PC-3 (cell line): Measurements from ENCODE around the gene CIROP. TPM values are rescaled to one million over a fixed set of nuclear protein-coding genes. Genes with fewer than 3 reads are reported as not detected.

Experiments used
- ATAC-seq: fragments of 200-7000 bp; cut with Tn5 transposase; 2 replicates; pipeline ENCODE4 v1.9.1; 2020; ENCODE audit warnings: mild to moderate bottlenecking, moderate library complexity
- BruUV-seq: library from RNA; stranded (reverse); fragments of 400-500 nt; replicated peaks from 2 replicates; lab custom pipeline; 2021; lab: Mats Ljungman, UMichigan
- CTCF ChIA-PET: fragments of 300-600 bp; sonication (Branson Sonifier 250); formaldehyde crosslinking; loops from one replicate; lab custom pipeline; 2022; ENCODE audit warnings: antibody characterized with exemption; lab: Charles Lee
- POLR2A ChIA-PET: fragments of 300-600 bp; sonication (Branson Sonifier 250); formaldehyde crosslinking; loops from one replicate; lab custom pipeline; 2022; ENCODE audit warnings: antibody characterized with exemption; ENCODE audit not compliant: unreplicated experiment; lab: Charles Lee
- DNase-seq: peaks from one replicate; pipeline ENCODE4 v3.0.0-alpha.2; 2015
- H2AFZ ChIP-seq: fragments of 300-600 bp; sonication (generic); 2 replicates; pipeline ENCODE4 v1.6.0; 2016; ENCODE audit warnings: antibody characterized with exemption, low read length
- H3F3A ChIP-seq: fragments of 300-600 bp; sonication (generic); one replicate; pipeline ENCODE4 v1.6.0; 2017; ENCODE audit warnings: antibody characterized with exemption, low read length, control low read depth, mild to moderate bottlenecking; ENCODE audit not compliant: unreplicated experiment
- H3K27ac ChIP-seq: fragments of 300-600 bp; sonication (generic); 2 replicates; pipeline ENCODE4 v1.5.1; 2016; ENCODE audit warnings: mild to moderate bottlenecking, low read length
- H3K27me3 ChIP-seq: fragments of 300-600 bp; sonication (generic); 2 replicates; pipeline ENCODE4 v1.6.1; 2016; ENCODE audit warnings: low read length, mixed read lengths
- H3K36me3 ChIP-seq: fragments of 300-600 bp; sonication (generic); 2 replicates; pipeline ENCODE4 v1.6.1; 2016; ENCODE audit warnings: low read depth, mixed run types, low read length, mixed read lengths
- H3K4me1 ChIP-seq: fragments of 300-600 bp; sonication (generic); 2 replicates; pipeline ENCODE4 v1.5.1; 2016; ENCODE audit warnings: low read length; ENCODE audit not compliant: insufficient read depth
- H3K4me2 ChIP-seq: fragments of 300-600 bp; sonication (generic); 2 replicates; pipeline ENCODE4 v1.6.0; 2016; ENCODE audit warnings: low read length
- H3K4me3 ChIP-seq: fragments of 300-600 bp; sonication (generic); 2 replicates; pipeline ENCODE4 v1.5.1; 2016; ENCODE audit warnings: mild to moderate bottlenecking, low read length, mixed read lengths
- H3K79me2 ChIP-seq: fragments of 300-600 bp; sonication (generic); 2 replicates; pipeline ENCODE4 v1.6.1; 2017; ENCODE audit warnings: low read length, mixed read lengths
- H3K9ac ChIP-seq: fragments of 300-600 bp; sonication (generic); 2 replicates; pipeline ENCODE4 v1.6.0; 2016; ENCODE audit warnings: mild to moderate bottlenecking, low read length
- H3K9me2 ChIP-seq: fragments of 300-600 bp; sonication (generic); replicated peaks from 2 replicates; pipeline ENCODE4 v1.6.1; 2016; ENCODE audit warnings: mixed run types, low read length, mixed read lengths
- H3K9me3 ChIP-seq: fragments of 300-600 bp; sonication (generic); 2 replicates; pipeline ENCODE4 v1.6.1; 2016; ENCODE audit warnings: low read length, mixed read lengths
- H4K20me1 ChIP-seq: fragments of 300-600 bp; sonication (generic); 2 replicates; pipeline ENCODE4 v1.6.1; 2016; ENCODE audit warnings: low read length, mixed read lengths
- EZH2 ChIP-seq: fragments of 300-600 bp; sonication (generic); IDR thresholded peaks from one replicate; pipeline ENCODE4 v1.6.1; 2017; ENCODE audit warnings: antibody characterized with exemption, mild to moderate bottlenecking, low read length; ENCODE audit not compliant: unreplicated experiment
- EZH2phosphoT487 ChIP-seq: fragments of 300-600 bp; sonication (generic); IDR thresholded peaks from 2 replicates; pipeline ENCODE4 v1.6.1; 2018; ENCODE audit warnings: mild to moderate bottlenecking, antibody characterized with exemption, low read length, borderline replicate concordance
- intact Hi-C: fragments of 100-400 bp; cut with micrococcal nuclease; formaldehyde crosslinking; loops from 2 replicates; pipeline ENCODE4 v1.9.0; 2023
- total RNA-seq: library from RNA; depleted of rRNA; stranded (reverse); fragments of >200 nt; gene quantifications from 2 replicates; pipeline ENCODE4 v1.2.3, GENCODE V29; 2014
- TF ChIP-seq, protein P1 (sequence below): fragments of 300-600 bp; sonication (generic); conservative IDR thresholded peaks from 2 replicates; pipeline ENCODE4 v1.5.1; 2017; ENCODE audit warnings: antibody characterized with exemption, low read depth, mild to moderate bottlenecking, low read length

Gene CIROP
- total RNA-seq, 1 experiment from 2014 or later = not detected

DNA sequence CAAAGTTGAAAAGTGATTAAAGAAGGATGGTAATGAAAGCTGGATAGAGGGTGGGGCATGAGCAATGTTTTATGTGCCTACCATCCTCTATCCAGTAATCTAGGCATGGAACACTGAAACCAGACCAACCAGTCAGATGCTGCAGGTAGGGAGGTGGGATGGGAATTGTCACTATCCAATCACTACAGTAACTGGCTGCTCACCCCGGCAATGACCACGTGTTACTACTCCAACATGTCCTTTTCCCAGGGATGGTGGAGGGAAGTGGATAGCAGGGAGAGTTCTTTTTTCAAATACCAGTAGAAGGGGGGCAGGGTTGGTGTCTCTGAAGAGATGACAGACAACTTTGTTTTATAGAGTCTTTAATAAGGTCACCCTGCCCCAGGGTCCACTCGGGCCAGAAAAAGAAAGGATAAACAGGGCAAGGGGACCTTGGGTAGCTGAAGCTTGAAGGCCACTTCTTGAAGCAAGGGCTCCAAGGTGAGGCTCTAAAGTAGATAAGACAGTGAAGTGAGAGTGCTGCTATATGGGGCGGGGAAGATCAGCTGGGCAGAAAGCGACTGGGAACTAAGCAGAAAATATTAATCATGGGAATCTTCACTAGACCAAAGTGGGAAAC is 32.8 kb downstream of the CIROP start:
- peak overlapping the region; percentile 57 for H3K27ac ChIP-seq
- H3K9ac ChIP-seq = peak overlapping the region; percentile 95
- ATAC-seq (peak; percentile 57), DNase-seq (peak; percentile 69)
- CTCF ChIA-PET = interaction anchor here (0.6 to 1.7 kb wide), 7 partner anchors 9 to 141 kb away, joined by 3 to 11 read pairs (median 4); partner anchors contain the start of genes ACIN1 and C14orf119
- POLR2A ChIA-PET = interaction anchor here (0.9 to 1.6 kb wide), 3 partner anchors 23 to 249 kb away, joined by 4 to 12 read pairs (median 4); partner anchors contain the start of genes ACIN1, C14orf119 and PABPN1
- no peak overlapping the region for H2AFZ ChIP-seq
- peaks cover 41% of the 10 kb centered on the region for H3K4me1 ChIP-seq
- peaks cover 4% of the 10 kb centered on the region for H3F3A ChIP-seq
- H3K9me2 ChIP-seq = no peaks in the 10 kb centered on the region
- TF ChIP-seq, protein P1, sequence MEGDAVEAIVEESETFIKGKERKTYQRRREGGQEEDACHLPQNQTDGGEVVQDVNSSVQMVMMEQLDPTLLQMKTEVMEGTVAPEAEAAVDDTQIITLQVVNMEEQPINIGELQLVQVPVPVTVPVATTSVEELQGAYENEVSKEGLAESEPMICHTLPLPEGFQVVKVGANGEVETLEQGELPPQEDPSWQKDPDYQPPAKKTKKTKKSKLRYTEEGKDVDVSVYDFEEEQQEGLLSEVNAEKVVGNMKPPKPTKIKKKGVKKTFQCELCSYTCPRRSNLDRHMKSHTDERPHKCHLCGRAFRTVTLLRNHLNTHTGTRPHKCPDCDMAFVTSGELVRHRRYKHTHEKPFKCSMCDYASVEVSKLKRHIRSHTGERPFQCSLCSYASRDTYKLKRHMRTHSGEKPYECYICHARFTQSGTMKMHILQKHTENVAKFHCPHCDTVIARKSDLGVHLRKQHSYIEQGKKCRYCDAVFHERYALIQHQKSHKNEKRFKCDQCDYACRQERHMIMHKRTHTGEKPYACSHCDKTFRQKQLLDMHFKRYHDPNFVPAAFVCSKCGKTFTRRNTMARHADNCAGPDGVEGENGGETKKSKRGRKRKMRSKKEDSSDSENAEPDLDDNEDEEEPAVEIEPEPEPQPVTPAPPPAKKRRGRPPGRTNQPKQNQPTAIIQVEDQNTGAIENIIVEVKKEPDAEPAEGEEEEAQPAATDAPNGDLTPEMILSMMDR = no peak
- TF ChIP-seq EZH2 (no peak), EZH2phosphoT487 (no peak)
- no TSS peak for BruUV-seq
- H3K9me3 ChIP-seq = no peaks in the 10 kb centered on the region
- intact Hi-C loops = loop anchor here (10.0 kb wide), 1 partner anchor 483 kb away; the partner anchor contains the start of genes THTPA and ZFHX2
- peak overlapping the region; percentile 98 for H3K4me2 ChIP-seq
- peaks cover 47% of the 10 kb centered on the region for H3K79me2 ChIP-seq
- peaks cover 18% of the 10 kb centered on the region for H4K20me1 ChIP-seq
- peak overlapping the region; percentile 94 for H3K4me3 ChIP-seq
- no peaks in the 10 kb centered on the region for H3K27me3 ChIP-seq
- H3K36me3 ChIP-seq = peaks cover 49% of the 10 kb centered on the region

DNA sequence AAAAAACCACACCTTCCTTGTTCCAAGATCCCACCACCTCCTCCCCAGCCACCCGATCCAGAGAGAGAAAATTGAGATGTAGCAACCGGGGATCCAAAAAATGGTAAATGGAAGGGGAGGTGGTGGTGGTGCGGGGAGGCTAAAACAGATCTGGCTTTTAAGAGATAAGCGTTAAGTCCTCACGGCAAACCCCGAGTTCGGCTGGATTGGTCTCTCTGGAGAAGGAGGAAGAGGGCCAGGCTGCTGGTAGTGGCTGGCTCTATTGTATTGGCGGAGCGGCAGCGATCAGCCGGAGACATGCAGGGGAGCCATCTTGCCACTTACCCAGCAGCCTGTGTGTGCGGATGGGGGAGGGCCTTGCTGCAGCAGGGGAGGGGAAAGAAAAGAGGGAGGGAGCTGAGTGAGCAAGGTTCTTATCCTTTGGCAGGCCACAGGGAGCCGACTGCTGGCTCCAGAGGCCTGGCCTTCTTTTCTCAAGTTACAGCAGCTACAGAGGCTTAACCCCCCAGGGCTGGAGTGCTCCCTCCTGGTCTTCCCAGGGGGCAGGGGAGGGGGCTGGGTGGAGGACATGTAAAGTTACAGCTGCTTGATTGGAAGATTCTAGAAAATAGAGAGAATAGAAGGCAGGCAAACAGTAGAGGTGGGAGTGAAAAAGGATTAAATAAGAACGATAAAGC is 33.4 kb downstream of the CIROP start:
- peak overlapping the region; percentile 98 for H3K4me2 ChIP-seq
- H3K36me3 ChIP-seq = peaks cover 49% of the 10 kb centered on the region
- no peak for TF ChIP-seq EZH2
- no peak for TF ChIP-seq EZH2phosphoT487
- TF ChIP-seq, protein P1 = no peak
- intact Hi-C loops = loop anchor here (10.0 kb wide), 1 partner anchor 483 kb away; the partner anchor contains the start of genes THTPA and ZFHX2
- H3K4me3 ChIP-seq = peak overlapping the region; percentile 94
- H3K9ac ChIP-seq = peak overlapping the region; percentile 95
- no peaks in the 10 kb centered on the region for H3K9me3 ChIP-seq
- H3F3A ChIP-seq = peaks cover 4% of the 10 kb centered on the region
- no TSS peak for BruUV-seq
- ChIA-PET POLR2A (interaction anchor here (0.9 to 1.2 kb wide), 2 partner anchors 24 to 250 kb away, joined by 4 to 12 read pairs; partner anchors contain the start of genes ACIN1, C14orf119 and PABPN1), CTCF (interaction anchor here (0.6 to 1.7 kb wide), 8 partner anchors 9 to 427 kb away, joined by 3 to 11 read pairs (median 4); partner anchors contain the start of genes ACIN1, C14orf119 and OR6J1)
- no peaks in the 10 kb centered on the region for H3K9me2 ChIP-seq
- no peaks in the 10 kb centered on the region for H3K27me3 ChIP-seq
- peak; percentile 91 for ATAC-seq
- H2AFZ ChIP-seq = peak overlapping the region; percentile 56; the same call in 1 of the 2 replicates
- H3K27ac ChIP-seq = peak overlapping the region; percentile 57
- peaks cover 23% of the 10 kb centered on the region for H4K20me1 ChIP-seq
- DNase-seq = peak; percentile 84
- H3K79me2 ChIP-seq = peaks cover 52% of the 10 kb centered on the region
- H3K4me1 ChIP-seq = peaks cover 41% of the 10 kb centered on the region
